DMS79 (cell line): Measurements from ENCODE around the gene ERBB4.
"Not testable (repeated sequence)": the region's sequence is repeated elsewhere in the genome, so short reads cannot be mapped to it uniquely, and the experiment has no call there.

Experiments
- DNase-seq: peaks from one replicate; lab custom pipeline; 2025; lab: John Stamatoyannopoulos, UW

Gene ERBB4

GRCh38 chr2:212299943-212300342, 238.7 kb downstream of the ERBB4 start:
- DNase-seq = no peak

GRCh38 chr2:212299333-212299732, 239.3 kb downstream of the ERBB4 start:
- no peak for DNase-seq

GRCh38 chr2:212295571-212295970, 243.0 kb downstream of the ERBB4 start:
- DNase-seq = no peak

GRCh38 chr2:212294816-212295215, 243.8 kb downstream of the ERBB4 start:
- DNase-seq = no peak

- no peak for DNase-seq
These were observed 249.3 kb downstream of the ERBB4 start for GRCh38 chr2:212289301-212289700.

- DNase-seq = no peak
These were observed 250.3 kb downstream of the ERBB4 start for GRCh38 chr2:212288308-212288707.

- no peak for DNase-seq
These were observed 254.4 kb downstream of the ERBB4 start for GRCh38 chr2:212284166-212284565.

GRCh38 chr2:212282671-212283261, 255.8 kb downstream of the ERBB4 start:
- DNase-seq = peak; percentile 73

GRCh38 chr2:212276813-212277212, 261.8 kb downstream of the ERBB4 start:
- no peak for DNase-seq

GRCh38 chr2:212274215-212274614, 264.4 kb downstream of the ERBB4 start:
- DNase-seq = no peak

GRCh38 chr2:212271583-212271982, 267.0 kb downstream of the ERBB4 start:
- no peak for DNase-seq

- no peak for DNase-seq
These were observed 269.6 kb downstream of the ERBB4 start for GRCh38 chr2:212269005-212269404.

GRCh38 chr2:212266297-212266696, 272.3 kb downstream of the ERBB4 start:
- DNase-seq = no peak

GRCh38 chr2:212265777-212266176, 272.8 kb downstream of the ERBB4 start:
- DNase-seq = no peak

- DNase-seq = no peak
These were observed 274.4 kb downstream of the ERBB4 start for GRCh38 chr2:212264187-212264586.

GRCh38 chr2:212259226-212259625, 279.4 kb downstream of the ERBB4 start:
- DNase-seq = no peak

GRCh38 chr2:212254339-212254738, 284.3 kb downstream of the ERBB4 start:
- no peak for DNase-seq

GRCh38 chr2:212249451-212249850, 289.2 kb downstream of the ERBB4 start:
- no peak for DNase-seq

- DNase-seq = no peak
These were observed 292.7 kb downstream of the ERBB4 start for GRCh38 chr2:212245880-212246279.

GRCh38 chr2:212242724-212243123, 295.9 kb downstream of the ERBB4 start:
- DNase-seq = no peak

- not testable (repeated sequence) for DNase-seq
These were observed 300.4 kb downstream of the ERBB4 start for GRCh38 chr2:212238152-212238551.

GRCh38 chr2:212237350-212238095, 301.1 kb downstream of the ERBB4 start:
- no peak for DNase-seq

GRCh38 chr2:212228743-212229171, 309.8 kb downstream of the ERBB4 start:
- no peak for DNase-seq

- peak; percentile 14 for DNase-seq
These were observed 310.8 kb downstream of the ERBB4 start for GRCh38 chr2:212227755-212228154.
